Measurements from ENCODE around the gene PSMA6. TPM values are rescaled to one million over a fixed set of nuclear protein-coding genes. Genes with fewer than 3 reads are reported as not detected.

Gene PSMA6
- total and polyA plus RNA-seq, 2 of the 13 experiments (the other 11 are each of a cell fraction or from before 2014, with no cell fraction given), result 525 to 1,109 TPM

GRCh38 chr14:35349496-35350365, 57.5 kb downstream of the PSMA6 start (continued):
- TF ChIP-seq HBP1 (CRISPR knock-in tag; IDR thresholded peaks at IDR 0.05; ENCODE audit: low read depth), result no peak
- TF ChIP-seq HNF1A (IDR thresholded peaks at IDR 0.05; ENCODE audit: low read depth), result no peak
- TF ChIP-seq HNF1A (CRISPR knock-in tag; IDR thresholded peaks at IDR 0.05; ENCODE audit: borderline replicate concordance), result 0 out of 2 replicates have a peak, but pooled peaks have one; percentile 35
- no peak for TF ChIP-seq HNRNPK (IDR thresholded peaks at IDR 0.05; ENCODE audit: low read depth, low read length, poor library complexity, severe bottlenecking)
- no peak for TF ChIP-seq RBFOX2 (IDR thresholded peaks at IDR 0.05; ENCODE audit: low read depth, low read length)
- TF ChIP-seq, protein P1, sequence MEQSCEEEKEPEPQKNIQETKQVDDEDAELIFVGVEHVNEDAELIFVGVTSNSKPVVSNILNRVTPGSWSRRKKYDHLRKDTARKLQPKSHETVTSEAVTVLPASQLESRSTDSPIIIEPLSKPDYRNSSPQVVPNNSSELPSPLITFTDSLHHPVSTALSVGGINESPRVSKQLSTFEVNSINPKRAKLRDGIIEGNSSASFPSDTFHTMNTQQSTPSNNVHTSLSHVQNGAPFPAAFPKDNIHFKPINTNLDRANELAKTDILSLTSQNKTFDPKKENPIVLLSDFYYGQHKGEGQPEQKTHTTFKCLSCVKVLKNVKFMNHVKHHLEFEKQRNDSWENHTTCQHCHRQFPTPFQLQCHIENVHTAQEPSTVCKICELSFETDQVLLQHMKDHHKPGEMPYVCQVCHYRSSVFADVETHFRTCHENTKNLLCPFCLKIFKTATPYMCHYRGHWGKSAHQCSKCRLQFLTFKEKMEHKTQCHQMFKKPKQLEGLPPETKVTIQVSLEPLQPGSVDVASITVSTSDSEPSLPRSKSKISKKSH (CRISPR knock-in tag; IDR thresholded peaks at IDR 0.05; ENCODE audit: borderline replicate concordance), result peak; percentile 66; the same call in 1 of the 2 replicates
- peak; percentile 69 for TF ChIP-seq ZNF770 (CRISPR knock-in tag; IDR thresholded peaks at IDR 0.05)
- no peak for TF ChIP-seq ZSCAN22 (CRISPR knock-in tag; IDR thresholded peaks at IDR 0.05)
- no peak for TF ChIP-seq XBP1 (CRISPR knock-in tag; IDR thresholded peaks at IDR 0.05)
- peak; percentile 62 for TF ChIP-seq ZBTB38 (CRISPR knock-in tag; IDR thresholded peaks at IDR 0.05)
- TF ChIP-seq PTBP1 (IDR thresholded peaks at IDR 0.05; ENCODE audit: low read depth, low read length, poor library complexity, severe bottlenecking), result no peak
- TF ChIP-seq RCOR2 (CRISPR knock-in tag; IDR thresholded peaks at IDR 0.05), result no peak
- TF ChIP-seq NRL (CRISPR knock-in tag; IDR thresholded peaks at IDR 0.05; ENCODE audit: borderline replicate concordance), result peak; percentile 61; the same call in 1 of the 2 replicates
- 0 out of 2 replicates have a peak, but pooled peaks have one; percentile 23 for TF ChIP-seq MYC (CRISPR knock-in tag; IDR thresholded peaks at IDR 0.05; ENCODE audit: borderline replicate concordance)
- 0 out of 2 replicates have a peak, but pooled peaks have one; percentile 36 for TF ChIP-seq IRF9 (CRISPR knock-in tag; IDR thresholded peaks at IDR 0.05; ENCODE audit: borderline replicate concordance)
